Lung (tissue), 12 donors: ENCODE results near the gene MACROD1. TPM values are rescaled to one million over a fixed set of nuclear protein-coding genes. Genes with fewer than 3 reads are reported as not detected.

Experiments
- ATAC-seq: fragments of 200-7000 bp; cut with Tn5 transposase; one replicate; pipeline ENCODE4 v1.9.1; 2020; ENCODE audit warnings: moderate number of reproducible peaks; ENCODE audit not compliant: insufficient read depth, low FRiP score
- DNase-seq, 3 donors: peaks; one replicate each; pipeline ENCODE4 v3.0.0-alpha.2; 2013 to 2017
- H3K27ac ChIP-seq, 2 donors: one replicate each; pipeline ENCODE4 v1.5.1; 2013; ENCODE audit warnings: mild to moderate bottlenecking in 2 of 2, moderate library complexity in 2 of 2, control low read depth in 1 of 2, inconsistent platforms in 1 of 2, low read depth in 1 of 2, low read length in 1 of 2
- H3K27me3 ChIP-seq, 3 donors: one replicate each; pipeline ENCODE4 v1.5.1; 2013; ENCODE audit warnings: low read length in 2 of 3; ENCODE audit not compliant: control insufficient read depth in 3 of 3, insufficient read depth in 3 of 3
- H3K36me3 ChIP-seq, 4 donors: one replicate each; pipeline ENCODE4 v1.5.1; 2013; ENCODE audit warnings: low read length in 4 of 4, mild to moderate bottlenecking in 1 of 4, moderate library complexity in 1 of 4; ENCODE audit not compliant: control insufficient read depth in 4 of 4, insufficient read depth in 4 of 4
- H3K4me1 ChIP-seq, 5 donors: one replicate each; pipeline ENCODE4 v1.5.1; 2013; ENCODE audit warnings: low read length in 5 of 5, mild to moderate bottlenecking in 2 of 5, moderate library complexity in 1 of 5; ENCODE audit not compliant: control insufficient read depth in 5 of 5, insufficient read depth in 5 of 5
- H3K4me3 ChIP-seq: one replicate; pipeline ENCODE4 v1.5.1; 2013; ENCODE audit warnings: mild to moderate bottlenecking, control low read depth, moderate library complexity
- H3K9ac ChIP-seq, 2 donors: one replicate each; pipeline ENCODE4 v1.5.1; 2013; ENCODE audit warnings: low read length in 2 of 2, control low read depth in 1 of 2; ENCODE audit not compliant: insufficient read depth in 1 of 2
- H3K9me3 ChIP-seq, 4 donors: one replicate each; pipeline ENCODE4 v1.5.1; 2013; ENCODE audit warnings: low read length in 3 of 4, mild to moderate bottlenecking in 1 of 4, moderate library complexity in 1 of 4; ENCODE audit not compliant: control insufficient read depth in 4 of 4, insufficient read depth in 3 of 4
- WGBS, 2 donors: extraction: QIAGEN DNeasy Blood & Tissue Kit; methylation state at CpG; one replicate each; pipeline ENCODE4 v1.1.7; 2013; 5-methylcytosine and 5-hydroxymethylcytosine counted together
- polyA plus RNA-seq, 2 donors: library from polyadenylated mRNA; stranded (reverse); fragments of 200-250 nt; gene quantifications; one replicate each; pipeline ENCODE4 v1.2.1, GENCODE V29; 2013
- total RNA-seq, 2 donors: library from RNA; depleted of rRNA in 1 of 2; stranded (reverse); fragments of >200 nt in 1 of 2; gene quantifications; one replicate each; pipeline ENCODE4 v1.2.1, GENCODE V29; 2014 to 2021
- TF ChIP-seq, protein P1 (sequence below): IDR thresholded peaks from 2 replicates; pipeline ENCODE4 v1.5.1; 2012; ENCODE audit warnings: mild to moderate bottlenecking; ENCODE audit errors: control extremely low read depth, extremely low read depth
- donor health status: control.
- donor health status: control.
- donor health status: Bipolar disorder and iron deficiency.
- donor health status: healthy.
- donor health status: DM: yes; HTN: yes; CAD: no.

Gene MACROD1
- total and polyA plus RNA-seq, 4 donors: 9.9 to 70.0 (median 19.0) TPM

DNA sequence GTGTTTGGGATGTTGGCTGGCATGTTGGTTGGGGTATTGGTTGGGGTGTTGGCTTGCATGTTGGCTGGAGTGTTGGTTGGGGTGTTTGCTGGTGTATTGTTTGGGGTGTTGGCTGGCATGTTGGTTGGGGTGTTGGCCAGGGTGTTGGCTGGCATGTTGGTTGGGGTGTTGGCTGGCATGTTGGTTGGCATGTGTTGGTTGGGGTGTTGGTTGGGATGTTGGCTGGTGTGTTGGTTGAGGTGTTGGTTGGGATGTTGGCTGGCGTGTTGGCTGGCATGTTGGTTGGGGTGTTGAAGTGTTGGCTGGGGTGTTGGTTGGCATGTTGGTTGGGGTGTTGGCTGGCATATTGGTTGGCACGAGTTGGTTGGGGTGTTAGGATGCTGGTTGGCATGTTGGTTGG lies 155.1 kb downstream of the MACROD1 start:
- 96 to 100% methylated on average over 2 of the region's 2 CpGs for WGBS, 2 donors
- Histone ChIP-seq H3K27ac (no peak overlapping the region), H3K9me3 (no peaks in the 10 kb centered on the region), H3K4me3 (no peak overlapping the region), H3K36me3 (no peaks in the 10 kb centered on the region), H3K9ac (no peak overlapping the region), H3K27me3 (peaks cover 0 to 4% (median 0%) of the 10 kb centered on the region in 3 donors), H3K4me1 (peaks cover 0 to 15% (median 0%) of the 10 kb centered on the region in 5 donors)
- TF ChIP-seq, protein P1, sequence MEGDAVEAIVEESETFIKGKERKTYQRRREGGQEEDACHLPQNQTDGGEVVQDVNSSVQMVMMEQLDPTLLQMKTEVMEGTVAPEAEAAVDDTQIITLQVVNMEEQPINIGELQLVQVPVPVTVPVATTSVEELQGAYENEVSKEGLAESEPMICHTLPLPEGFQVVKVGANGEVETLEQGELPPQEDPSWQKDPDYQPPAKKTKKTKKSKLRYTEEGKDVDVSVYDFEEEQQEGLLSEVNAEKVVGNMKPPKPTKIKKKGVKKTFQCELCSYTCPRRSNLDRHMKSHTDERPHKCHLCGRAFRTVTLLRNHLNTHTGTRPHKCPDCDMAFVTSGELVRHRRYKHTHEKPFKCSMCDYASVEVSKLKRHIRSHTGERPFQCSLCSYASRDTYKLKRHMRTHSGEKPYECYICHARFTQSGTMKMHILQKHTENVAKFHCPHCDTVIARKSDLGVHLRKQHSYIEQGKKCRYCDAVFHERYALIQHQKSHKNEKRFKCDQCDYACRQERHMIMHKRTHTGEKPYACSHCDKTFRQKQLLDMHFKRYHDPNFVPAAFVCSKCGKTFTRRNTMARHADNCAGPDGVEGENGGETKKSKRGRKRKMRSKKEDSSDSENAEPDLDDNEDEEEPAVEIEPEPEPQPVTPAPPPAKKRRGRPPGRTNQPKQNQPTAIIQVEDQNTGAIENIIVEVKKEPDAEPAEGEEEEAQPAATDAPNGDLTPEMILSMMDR: no peak
- ATAC-seq: no peak
- no peak for DNase-seq

DNA sequence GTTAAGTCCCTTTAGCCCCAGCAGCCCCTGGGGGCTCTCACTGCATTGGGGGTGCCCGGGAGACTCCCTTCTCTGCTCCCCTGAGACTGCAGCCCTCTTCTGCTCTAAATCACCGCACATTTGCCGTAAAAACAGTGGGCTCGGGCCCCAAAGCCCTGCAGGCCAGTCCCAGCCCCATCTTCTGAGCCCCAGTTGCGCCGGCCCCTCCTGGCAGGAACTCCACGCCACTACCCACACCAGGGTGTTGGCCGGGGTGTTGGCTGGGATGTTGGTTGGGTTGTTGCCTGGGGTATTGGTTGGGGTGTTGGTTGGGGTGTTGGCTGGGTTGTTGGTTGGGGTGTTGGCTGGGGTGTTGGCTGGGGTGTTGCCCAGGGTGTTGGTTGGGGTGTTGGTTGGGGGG lies 156.2 kb downstream of the MACROD1 start:
- H3K4me3 ChIP-seq: no peak overlapping the region
- DNase-seq (no peak), ATAC-seq (no peak)
- no peaks in the 10 kb centered on the region for H3K9me3 ChIP-seq
- H3K9ac ChIP-seq: no peak overlapping the region
- H3K4me1 ChIP-seq: peaks cover 0 to 15% (median 0%) of the 10 kb centered on the region in 5 donors
- TF ChIP-seq, protein P1: no peak
- 98 to 99% methylated on average over 8 of the region's 8 CpGs for WGBS, 2 donors
- peaks cover 0 to 4% (median 0%) of the 10 kb centered on the region in 3 donors for H3K27me3 ChIP-seq
- no peaks in the 10 kb centered on the region for H3K36me3 ChIP-seq
- no peak overlapping the region for H3K27ac ChIP-seq

DNA sequence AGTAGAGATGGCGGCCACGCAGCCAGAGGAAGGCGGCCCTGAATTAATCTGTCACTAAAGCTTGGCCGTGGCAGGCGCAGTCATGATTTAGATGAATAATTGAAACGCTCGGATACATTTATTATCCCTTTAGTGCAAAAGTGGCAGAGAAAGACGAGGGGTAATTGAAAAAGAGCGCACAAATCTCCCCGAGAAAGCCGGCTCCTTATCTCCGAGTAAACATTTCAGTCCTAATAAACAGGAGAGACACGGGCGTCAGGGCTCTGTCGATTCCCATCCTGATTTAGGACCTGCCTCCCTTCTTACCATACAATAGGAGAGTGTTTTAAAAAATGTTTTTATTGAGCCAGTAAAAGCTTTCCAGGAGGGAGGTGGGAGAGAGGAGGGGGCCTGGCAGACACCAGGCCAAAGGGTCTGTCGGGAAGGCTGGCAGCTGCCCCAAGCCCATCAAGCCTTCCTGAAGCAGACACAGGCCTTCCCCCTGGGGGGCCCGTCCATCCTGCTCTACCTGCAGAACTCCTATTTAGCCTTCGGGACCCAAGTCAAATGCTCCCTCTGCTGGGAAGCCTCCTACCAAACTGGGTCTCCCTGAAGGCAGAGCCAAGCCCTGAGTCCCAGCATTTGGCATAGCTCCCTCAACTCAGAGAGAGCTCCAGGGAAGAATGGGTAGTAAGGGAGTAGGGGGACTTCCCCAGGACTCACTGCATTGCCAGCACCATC lies 156.8 kb downstream of the MACROD1 start:
- Histone ChIP-seq H3K36me3 (no peaks in the 10 kb centered on the region), H3K9me3 (no peaks in the 10 kb centered on the region), H3K9ac (no peak overlapping the region), H3K27me3 (peaks cover 0 to 4% (median 0%) of the 10 kb centered on the region in 3 donors), H3K27ac (no peak overlapping the region), H3K4me3 (no peak overlapping the region), H3K4me1 (peaks cover 0 to 18% (median 0%) of the 10 kb centered on the region in 5 donors)
- TF ChIP-seq, protein P1: no peak
- no peak for ATAC-seq
- no peak for DNase-seq
- 94 to 95% methylated on average over 18 of the region's 18 CpGs for WGBS, 2 donors
